ENCODE data around the gene ROCK2. TPM values are rescaled to one million over a fixed set of nuclear protein-coding genes. Genes with fewer than 3 reads are reported as not detected.

Gene ROCK2
- total RNA-seq, 2 donors from 2014 or later = 14.7 to 15.3 TPM

DNA sequence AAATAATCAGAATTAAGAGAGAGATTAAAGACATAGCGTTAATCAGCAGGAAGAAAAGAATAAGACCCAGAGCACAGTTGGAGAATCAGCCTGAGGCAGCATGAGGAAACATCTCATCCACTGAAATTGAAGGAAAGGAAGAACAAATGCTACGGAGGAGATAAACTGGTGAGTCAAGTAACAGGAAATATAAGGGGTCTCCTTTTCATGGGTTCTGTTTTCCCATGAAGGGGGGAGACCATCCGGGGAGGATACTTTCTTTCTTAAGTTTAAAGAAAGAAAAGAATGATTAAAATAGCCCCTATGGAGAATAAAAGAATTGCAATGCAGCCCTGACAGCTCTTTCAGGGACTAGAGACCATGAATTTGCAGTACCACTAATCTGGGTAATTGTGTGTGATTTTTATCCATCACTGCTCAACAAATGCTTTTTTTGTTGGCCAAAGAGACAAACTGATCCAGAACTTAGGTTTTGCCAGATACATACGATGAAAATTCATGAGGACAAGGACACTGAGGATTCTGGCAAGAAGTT lies 17.7 kb downstream of the ROCK2 start:
- Mint-ChIP-seq H3K27me3 (ENCODE audit: low read depth) (no peaks in the 10 kb centered on the region), H3K27ac (no peak overlapping the region), H3K4me1 (ENCODE audit: low read depth) (peaks cover 12% of the 10 kb centered on the region), H3K4me3 (no peak overlapping the region), H3K36me3 (ENCODE audit: insufficient read depth in 2 of 2) (no peaks in the 10 kb centered on the region), H3K9me3 (peaks cover 0 to 2% of the 10 kb centered on the region in 2 donors)
- no peak for ATAC-seq (replicated peaks in 1 of 2)
- DNase-seq = no peak

DNA sequence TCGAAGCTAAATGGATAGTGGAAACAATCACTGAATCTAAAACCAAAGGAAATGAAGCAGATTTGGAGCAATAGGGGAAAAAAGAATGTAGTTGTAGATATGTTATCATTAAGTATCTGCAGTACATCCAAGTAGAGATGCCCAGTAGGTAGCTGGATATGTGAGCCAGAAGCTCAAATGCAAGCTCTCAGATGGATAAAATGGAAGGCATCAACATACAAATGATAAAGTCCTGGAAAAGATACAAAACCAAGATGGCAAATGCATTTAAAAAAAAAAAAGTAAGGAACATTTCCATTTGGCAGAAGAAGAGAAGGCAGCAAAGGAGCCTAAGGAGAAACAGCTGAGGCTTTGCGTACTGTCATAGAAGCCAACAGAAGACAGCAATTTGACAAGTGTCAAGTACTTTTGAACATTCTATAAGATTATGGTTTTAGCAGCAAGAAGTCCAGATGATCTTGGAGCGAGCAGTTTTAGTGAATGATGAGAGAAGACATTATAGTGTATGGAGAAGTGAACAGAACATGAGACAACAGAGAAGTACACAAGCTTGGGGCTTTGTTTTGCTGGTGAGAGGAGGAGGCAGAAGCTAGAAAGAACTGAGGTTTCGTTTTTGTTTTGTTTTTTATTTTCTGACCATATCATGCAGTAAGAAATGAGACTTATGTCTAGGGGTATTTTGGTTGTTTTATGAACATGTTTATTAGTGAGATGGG lies 18.3 kb downstream of the ROCK2 start:
- H3K36me3 Mint-ChIP-seq (ENCODE audit: insufficient read depth in 2 of 2) = no peaks in the 10 kb centered on the region
- H3K27ac Mint-ChIP-seq = no peak overlapping the region
- DNase-seq (no peak), ATAC-seq (replicated peaks in 1 of 2) (no peak)
- H3K4me1 Mint-ChIP-seq (ENCODE audit: low read depth) = peaks cover 12% of the 10 kb centered on the region
- H3K4me3 Mint-ChIP-seq = no peak overlapping the region
- peaks cover 0 to 2% of the 10 kb centered on the region in 2 donors for H3K9me3 Mint-ChIP-seq
- no peaks in the 10 kb centered on the region for H3K27me3 Mint-ChIP-seq (ENCODE audit: low read depth)

DNA sequence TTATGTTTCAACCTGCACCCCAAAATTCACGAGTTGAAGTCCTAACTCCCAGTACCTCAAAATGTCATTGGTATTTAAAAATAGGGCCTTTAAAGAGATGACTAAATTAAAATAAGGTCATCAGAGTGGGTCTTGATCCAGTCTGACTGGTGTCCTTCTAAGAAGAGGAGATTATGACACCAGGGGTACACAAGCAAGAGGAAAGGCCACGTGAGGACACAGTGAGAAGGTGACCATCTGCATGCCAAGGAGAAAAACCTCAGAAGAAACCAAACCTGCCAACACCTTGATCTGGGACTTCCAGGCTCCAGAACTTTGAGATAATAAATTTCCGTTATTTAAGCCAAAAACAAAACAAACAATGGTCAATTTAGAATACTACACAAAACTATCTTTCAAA lies 22.6 kb downstream of the ROCK2 start:
- ATAC-seq (replicated peaks in 1 of 2) = no peak
- H3K27ac Mint-ChIP-seq = no peak overlapping the region
- peaks cover 17% of the 10 kb centered on the region for H3K4me1 Mint-ChIP-seq (ENCODE audit: low read depth)
- peaks cover 1 to 5% of the 10 kb centered on the region in 2 donors for H3K36me3 Mint-ChIP-seq (ENCODE audit: insufficient read depth in 2 of 2)
- DNase-seq = no peak
- H3K27me3 Mint-ChIP-seq (ENCODE audit: low read depth) = no peaks in the 10 kb centered on the region
- H3K9me3 Mint-ChIP-seq = peaks cover 0 to 4% of the 10 kb centered on the region in 2 donors
- H3K4me3 Mint-ChIP-seq = no peak overlapping the region

DNA sequence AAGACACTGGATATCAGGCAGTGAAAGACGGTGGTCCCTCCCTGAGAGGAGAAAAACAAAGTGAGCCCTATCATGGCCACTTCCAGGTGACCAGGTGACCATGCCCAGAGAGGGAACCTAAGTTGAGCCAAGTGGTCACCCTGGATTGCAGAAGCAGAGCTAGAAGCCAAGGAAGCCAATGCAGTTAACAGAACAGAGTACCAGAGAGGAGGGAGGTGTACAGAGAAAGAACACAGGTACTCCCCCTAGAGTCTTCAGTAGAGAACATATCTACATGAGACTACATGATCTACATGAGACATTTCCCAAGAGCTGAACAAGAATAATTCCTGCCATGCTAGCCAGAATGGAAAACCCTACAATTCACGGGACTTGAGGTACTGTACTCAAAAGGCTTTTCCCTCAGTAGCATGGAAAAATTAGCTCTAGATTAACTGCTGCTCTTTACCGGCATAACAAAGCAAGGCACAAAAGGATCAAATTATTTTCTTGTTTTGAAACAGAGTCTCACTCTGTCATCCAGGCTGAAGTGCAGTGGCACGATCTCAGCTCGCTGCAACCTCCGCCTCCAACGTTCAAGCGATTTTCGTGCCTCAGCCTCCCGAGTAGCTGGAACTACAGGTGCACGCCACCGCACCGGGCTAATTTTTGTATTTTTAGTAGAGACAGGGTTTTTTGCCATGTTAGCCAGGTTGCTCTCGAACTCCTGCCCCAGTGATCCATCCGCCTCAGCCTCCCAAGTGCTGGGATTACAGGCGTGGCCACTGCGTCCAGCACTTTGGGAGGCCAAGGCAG lies 23.5 kb downstream of the ROCK2 start:
- ATAC-seq (replicated peaks in 1 of 2) (no peak), DNase-seq (no peak)
- H3K4me1 Mint-ChIP-seq (ENCODE audit: low read depth) = peaks cover 19% of the 10 kb centered on the region
- H3K4me3 Mint-ChIP-seq = no peak overlapping the region
- no peaks in the 10 kb centered on the region for H3K27me3 Mint-ChIP-seq (ENCODE audit: low read depth)
- no peak overlapping the region for H3K27ac Mint-ChIP-seq
- peaks cover 1 to 5% of the 10 kb centered on the region in 2 donors for H3K36me3 Mint-ChIP-seq (ENCODE audit: insufficient read depth in 2 of 2)
- H3K9me3 Mint-ChIP-seq = peaks cover 0 to 4% of the 10 kb centered on the region in 2 donors

DNA sequence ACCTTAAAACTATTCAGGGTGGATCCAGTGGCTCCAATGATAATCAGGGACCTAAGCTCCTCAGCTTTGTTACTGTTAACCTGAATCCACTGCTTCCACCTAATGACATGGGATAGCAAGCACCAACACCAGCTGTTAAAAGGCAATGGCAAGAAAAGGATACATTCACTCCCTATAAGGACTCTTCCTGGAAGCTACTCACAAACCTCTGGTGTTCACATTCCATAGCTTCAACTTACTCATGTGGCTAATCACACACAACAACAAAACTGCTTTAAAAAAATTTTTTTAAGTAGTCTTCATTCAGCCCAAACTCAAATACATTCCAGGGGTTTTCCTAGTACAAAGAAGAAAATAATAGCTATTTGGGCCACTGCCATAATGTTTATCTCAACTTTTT lies 24.5 kb downstream of the ROCK2 start:
- Mint-ChIP-seq H3K27me3 (ENCODE audit: low read depth) (no peaks in the 10 kb centered on the region), H3K4me3 (no peak overlapping the region), H3K4me1 (ENCODE audit: low read depth) (peaks cover 19% of the 10 kb centered on the region), H3K36me3 (ENCODE audit: insufficient read depth in 2 of 2) (peaks cover 1 to 5% of the 10 kb centered on the region in 2 donors), H3K9me3 (peaks cover 0 to 4% of the 10 kb centered on the region in 2 donors), H3K27ac (no peak overlapping the region)
- no peak for DNase-seq
- ATAC-seq (replicated peaks in 1 of 2) = no peak

DNA sequence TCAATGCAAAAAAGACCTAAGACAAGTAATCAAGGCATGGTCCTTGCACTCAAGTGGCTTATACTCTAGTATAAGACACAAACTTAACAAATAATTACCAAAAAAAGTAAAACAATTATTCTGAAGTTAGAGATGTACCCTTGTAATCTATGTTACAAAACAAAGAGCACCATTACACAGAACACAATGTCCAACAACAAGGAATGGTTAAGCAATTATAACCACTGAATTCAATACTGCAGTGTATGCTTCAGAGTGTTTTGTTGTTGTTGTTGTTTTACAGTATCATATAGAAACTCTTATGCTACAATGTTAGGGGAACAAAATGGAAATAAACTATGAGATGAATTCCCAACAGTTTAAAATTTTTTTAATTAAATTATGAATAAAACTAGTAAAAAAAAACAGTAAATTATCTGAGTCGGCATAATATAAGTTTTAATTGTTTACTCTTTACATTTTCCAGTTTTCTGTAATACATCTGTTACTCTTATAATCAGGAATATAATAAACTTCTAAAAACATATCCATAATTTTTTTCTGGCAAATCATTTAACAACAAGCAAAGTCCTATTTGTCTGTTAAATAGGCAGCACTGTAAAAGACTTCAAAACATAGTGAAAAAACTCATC lies 29.2 kb downstream of the ROCK2 start:
- no peak for ATAC-seq (replicated peaks in 1 of 2)
- H3K9me3 Mint-ChIP-seq = peaks cover 0 to 4% of the 10 kb centered on the region in 2 donors
- H3K27ac Mint-ChIP-seq = no peak overlapping the region
- DNase-seq = no peak
- H3K36me3 Mint-ChIP-seq (ENCODE audit: insufficient read depth in 2 of 2) = peaks cover 1 to 5% of the 10 kb centered on the region in 2 donors
- no peak overlapping the region for H3K4me3 Mint-ChIP-seq
- H3K27me3 Mint-ChIP-seq (ENCODE audit: low read depth) = no peaks in the 10 kb centered on the region
- peaks cover 23% of the 10 kb centered on the region for H3K4me1 Mint-ChIP-seq (ENCODE audit: low read depth)

DNA sequence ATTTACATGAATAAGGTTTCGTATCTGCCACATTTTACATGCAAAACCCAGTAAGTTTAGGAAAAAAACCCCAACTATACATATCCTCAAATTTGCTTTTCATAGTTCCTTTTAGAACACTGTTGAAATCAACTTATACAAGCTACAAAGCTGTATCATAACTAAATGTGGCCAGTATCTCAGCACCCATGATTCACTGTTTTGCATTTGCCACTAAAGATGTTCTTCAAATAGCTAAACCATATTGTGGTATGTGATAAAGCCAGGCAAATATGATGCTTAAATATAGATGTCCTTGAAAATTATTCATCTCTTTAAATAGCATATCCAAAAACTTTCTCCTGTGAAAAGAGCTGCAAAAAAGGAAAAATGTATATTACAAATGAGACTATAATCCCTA lies 29.9 kb downstream of the ROCK2 start:
- DNase-seq = no peak
- peaks cover 23% of the 10 kb centered on the region for H3K4me1 Mint-ChIP-seq (ENCODE audit: low read depth)
- peaks cover 1 to 5% of the 10 kb centered on the region in 2 donors for H3K36me3 Mint-ChIP-seq (ENCODE audit: insufficient read depth in 2 of 2)
- peaks cover 0 to 4% of the 10 kb centered on the region in 2 donors for H3K9me3 Mint-ChIP-seq
- ATAC-seq (replicated peaks in 1 of 2) = no peak
- H3K27me3 Mint-ChIP-seq (ENCODE audit: low read depth) = no peaks in the 10 kb centered on the region
- H3K27ac Mint-ChIP-seq = no peak overlapping the region
- H3K4me3 Mint-ChIP-seq = no peak overlapping the region

DNA sequence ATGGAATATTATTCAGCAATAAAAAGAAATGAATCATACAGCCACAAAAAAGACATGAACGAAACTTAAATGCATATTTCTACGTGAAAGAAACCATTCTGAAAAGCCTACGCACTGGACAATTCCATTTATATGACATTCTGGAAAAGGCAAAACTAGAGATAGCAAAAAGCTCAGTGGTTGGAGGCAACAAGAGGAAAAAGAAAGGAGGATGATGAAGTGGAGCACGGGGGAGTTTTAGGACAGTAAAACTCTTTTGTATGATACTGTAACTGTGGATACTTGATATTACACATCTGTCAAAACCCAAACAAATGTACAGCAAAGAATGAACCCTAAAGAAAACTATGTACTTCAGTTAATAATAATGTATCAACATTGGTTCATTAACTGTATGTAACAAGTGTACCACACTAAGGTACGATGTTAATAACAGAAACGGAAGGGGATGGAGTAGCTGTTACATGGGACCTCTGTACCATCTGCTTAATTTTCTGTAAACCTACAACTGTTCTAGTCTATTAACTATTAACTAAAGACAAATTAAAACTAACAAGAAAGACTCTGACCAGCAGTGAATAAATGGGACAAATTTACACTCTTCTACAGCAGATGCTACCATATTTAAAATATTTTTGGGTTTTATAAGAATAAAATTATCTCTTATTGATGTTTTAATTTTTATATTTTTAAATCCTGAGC lies 31.5 kb downstream of the ROCK2 start:
- H3K27ac Mint-ChIP-seq = no peak overlapping the region
- ATAC-seq (replicated peaks in 1 of 2) = no peak
- no peaks in the 10 kb centered on the region for H3K36me3 Mint-ChIP-seq (ENCODE audit: insufficient read depth in 2 of 2)
- no peak for DNase-seq
- peaks cover 23% of the 10 kb centered on the region for H3K4me1 Mint-ChIP-seq (ENCODE audit: low read depth)
- no peaks in the 10 kb centered on the region for H3K27me3 Mint-ChIP-seq (ENCODE audit: low read depth)
- no peak overlapping the region for H3K4me3 Mint-ChIP-seq
- no peaks in the 10 kb centered on the region for H3K9me3 Mint-ChIP-seq

DNA sequence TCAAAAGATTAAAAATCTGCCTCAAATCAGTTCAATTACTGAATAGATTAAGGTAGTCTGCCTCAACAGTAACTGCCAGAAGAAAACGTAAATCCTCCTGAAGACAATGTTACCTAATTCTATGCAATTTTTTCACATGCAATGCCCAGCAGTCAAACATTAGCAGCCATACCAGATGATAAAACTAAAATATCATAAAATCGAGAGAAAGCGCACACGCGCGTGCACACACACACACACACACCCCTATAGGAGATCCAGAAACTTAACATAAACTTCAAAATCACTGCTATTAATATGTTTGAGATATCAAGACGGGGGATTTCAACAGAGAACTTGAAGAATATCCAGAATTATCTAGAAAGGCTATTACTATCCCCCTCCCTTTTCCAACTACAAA lies 32.9 kb downstream of the ROCK2 start:
- H3K4me1 Mint-ChIP-seq (ENCODE audit: low read depth) = peaks cover 22% of the 10 kb centered on the region
- ATAC-seq (replicated peaks in 1 of 2) (no peak), DNase-seq (no peak)
- no peak overlapping the region for H3K27ac Mint-ChIP-seq
- H3K4me3 Mint-ChIP-seq = no peak overlapping the region
- H3K9me3 Mint-ChIP-seq = no peaks in the 10 kb centered on the region
- no peaks in the 10 kb centered on the region for H3K27me3 Mint-ChIP-seq (ENCODE audit: low read depth)
- no peaks in the 10 kb centered on the region for H3K36me3 Mint-ChIP-seq (ENCODE audit: insufficient read depth in 2 of 2)

DNA sequence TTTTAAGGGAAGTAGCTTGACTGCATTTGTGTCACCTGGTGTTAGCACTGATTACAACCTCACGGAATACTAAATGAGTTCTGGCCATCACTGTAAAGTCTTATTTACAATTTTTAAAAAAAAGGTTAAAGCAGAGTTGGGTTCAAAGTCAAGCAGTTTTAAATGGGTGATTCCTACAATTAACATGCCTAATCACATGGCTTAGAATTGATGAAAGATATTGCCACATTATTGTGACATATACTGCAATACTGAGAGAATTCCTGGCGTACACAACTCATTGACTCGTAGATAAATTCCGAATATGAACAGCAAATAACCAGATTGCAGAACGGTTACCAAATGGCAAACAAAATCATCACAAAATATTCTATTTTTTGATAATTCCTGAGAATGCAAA lies 34.2 kb downstream of the ROCK2 start:
- DNase-seq = no peak
- Mint-ChIP-seq H3K36me3 (ENCODE audit: insufficient read depth in 2 of 2) (no peaks in the 10 kb centered on the region), H3K9me3 (no peaks in the 10 kb centered on the region), H3K27me3 (ENCODE audit: low read depth) (no peaks in the 10 kb centered on the region), H3K4me3 (no peak overlapping the region), H3K27ac (no peak overlapping the region), H3K4me1 (ENCODE audit: low read depth) (peaks cover 22% of the 10 kb centered on the region)
- ATAC-seq (replicated peaks in 1 of 2) = no peak

DNA sequence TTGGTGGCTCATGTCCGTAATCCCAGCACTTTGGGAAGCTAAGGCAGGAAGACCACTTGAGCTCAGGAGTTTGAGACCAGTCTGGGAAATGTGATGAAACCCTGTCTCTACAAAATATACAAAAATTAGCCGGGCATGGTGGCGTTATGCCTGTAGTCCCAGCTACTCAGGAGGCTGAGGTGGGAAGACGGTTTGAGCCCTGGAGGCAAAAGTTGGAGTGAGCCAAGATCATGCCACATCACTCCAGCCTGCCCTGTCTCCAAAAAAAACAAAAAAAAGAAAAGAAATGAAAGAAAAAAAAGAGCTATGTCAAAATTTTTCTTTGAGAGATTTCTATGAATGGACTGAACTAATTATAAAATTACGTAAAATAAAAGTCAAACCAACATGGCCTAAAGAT lies 34.7 kb downstream of the ROCK2 start:
- no peak overlapping the region for H3K27ac Mint-ChIP-seq
- H3K9me3 Mint-ChIP-seq = no peaks in the 10 kb centered on the region
- H3K4me3 Mint-ChIP-seq = no peak overlapping the region
- no peaks in the 10 kb centered on the region for H3K36me3 Mint-ChIP-seq (ENCODE audit: insufficient read depth in 2 of 2)
- no peaks in the 10 kb centered on the region for H3K27me3 Mint-ChIP-seq (ENCODE audit: low read depth)
- DNase-seq = no peak
- ATAC-seq (replicated peaks in 1 of 2) = no peak
- peaks cover 22% of the 10 kb centered on the region for H3K4me1 Mint-ChIP-seq (ENCODE audit: low read depth)

DNA sequence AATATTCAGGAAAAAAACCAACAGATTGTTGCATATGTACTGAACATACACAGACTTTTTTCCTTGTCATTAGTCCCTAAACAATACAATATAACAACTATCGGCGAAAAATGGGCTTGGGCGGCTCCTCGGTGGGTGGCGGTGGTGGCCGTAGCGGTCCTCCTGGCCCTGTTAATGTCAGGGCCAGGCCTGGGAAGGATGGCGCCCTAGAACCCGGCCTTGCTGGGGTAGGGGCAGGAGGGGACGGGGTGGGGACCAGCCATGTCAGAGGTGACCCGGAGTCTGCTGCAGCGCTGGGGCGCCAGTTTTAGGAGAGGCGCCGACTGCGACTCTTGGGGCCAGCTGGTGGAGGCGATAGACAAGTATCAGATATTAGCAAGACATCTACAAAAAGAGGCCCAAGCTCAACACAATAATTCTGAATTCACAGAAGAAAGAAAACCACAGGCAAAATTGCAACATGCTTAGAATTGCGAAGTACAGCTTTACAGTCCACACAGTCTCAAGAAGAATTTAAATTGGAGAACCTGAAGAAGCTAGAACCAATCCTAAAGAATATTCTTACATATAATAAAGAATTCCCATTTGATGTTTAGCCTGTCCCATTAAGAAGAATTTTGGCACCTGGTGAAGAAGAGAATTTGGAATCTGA lies 36.5 kb downstream of the ROCK2 start:
- Mint-ChIP-seq H3K36me3 (ENCODE audit: insufficient read depth in 2 of 2) (no peaks in the 10 kb centered on the region), H3K9me3 (no peaks in the 10 kb centered on the region), H3K4me3 (no peak overlapping the region), H3K4me1 (ENCODE audit: low read depth) (peaks cover 20% of the 10 kb centered on the region), H3K27me3 (ENCODE audit: low read depth) (no peaks in the 10 kb centered on the region), H3K27ac (no peak overlapping the region)
- ATAC-seq (replicated peaks in 1 of 2) = no peak
- no peak for DNase-seq

Measured in activated T-cell treated with anti-CD3 and anti-CD28 coated beads, Interleukin-2, amount 50 U/mL, for 72 hours (primary cell).